ENCODE data around the gene TMEM272.

DNA sequence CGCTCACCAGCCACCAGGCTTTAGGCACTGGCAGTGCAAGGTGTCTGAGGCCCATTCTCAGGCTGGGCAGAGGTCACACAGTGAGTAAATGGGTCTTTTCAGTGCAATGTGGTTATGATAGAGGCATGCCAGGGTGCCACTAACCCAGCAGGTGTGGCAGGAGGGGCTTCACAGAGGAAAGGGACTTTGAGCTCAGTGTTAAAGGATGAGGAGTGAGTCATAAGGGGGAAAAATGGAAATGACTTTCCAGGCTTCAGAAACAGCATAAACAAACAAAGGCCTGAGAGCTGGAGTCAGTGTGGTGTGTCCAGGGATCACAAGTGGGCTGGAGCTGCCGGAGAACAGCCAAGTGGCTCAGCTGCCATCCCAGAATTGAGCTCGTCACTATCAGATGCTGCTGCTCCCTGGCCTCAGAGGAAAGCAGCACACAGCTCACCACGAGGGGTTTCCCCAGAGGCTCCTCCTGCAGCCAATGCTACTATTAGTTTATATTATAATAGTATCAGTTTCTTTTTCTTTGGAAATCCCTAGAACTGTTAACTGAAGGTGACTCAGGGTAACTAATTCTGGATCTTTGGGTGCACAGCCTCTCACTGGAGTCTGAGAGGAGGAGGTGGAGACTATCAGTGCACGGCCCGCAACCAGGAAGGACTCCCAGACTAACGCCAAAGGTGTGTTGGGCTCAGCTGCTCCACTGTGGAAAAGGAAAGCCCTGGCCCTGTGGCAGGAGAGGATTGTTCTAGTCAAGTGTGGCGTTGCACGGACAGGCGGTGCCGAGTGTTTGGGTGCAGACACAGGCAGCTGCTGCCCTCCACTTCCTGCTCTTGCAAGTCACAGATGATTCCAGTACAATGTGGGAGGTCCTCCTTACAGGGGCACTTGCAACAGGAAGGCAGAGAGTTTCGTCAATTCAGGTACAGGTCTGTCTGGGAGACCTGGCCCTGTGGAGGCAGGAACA lies 80.5 kb downstream of the TMEM272 start:
- TF ChIP-seq, protein P1, sequence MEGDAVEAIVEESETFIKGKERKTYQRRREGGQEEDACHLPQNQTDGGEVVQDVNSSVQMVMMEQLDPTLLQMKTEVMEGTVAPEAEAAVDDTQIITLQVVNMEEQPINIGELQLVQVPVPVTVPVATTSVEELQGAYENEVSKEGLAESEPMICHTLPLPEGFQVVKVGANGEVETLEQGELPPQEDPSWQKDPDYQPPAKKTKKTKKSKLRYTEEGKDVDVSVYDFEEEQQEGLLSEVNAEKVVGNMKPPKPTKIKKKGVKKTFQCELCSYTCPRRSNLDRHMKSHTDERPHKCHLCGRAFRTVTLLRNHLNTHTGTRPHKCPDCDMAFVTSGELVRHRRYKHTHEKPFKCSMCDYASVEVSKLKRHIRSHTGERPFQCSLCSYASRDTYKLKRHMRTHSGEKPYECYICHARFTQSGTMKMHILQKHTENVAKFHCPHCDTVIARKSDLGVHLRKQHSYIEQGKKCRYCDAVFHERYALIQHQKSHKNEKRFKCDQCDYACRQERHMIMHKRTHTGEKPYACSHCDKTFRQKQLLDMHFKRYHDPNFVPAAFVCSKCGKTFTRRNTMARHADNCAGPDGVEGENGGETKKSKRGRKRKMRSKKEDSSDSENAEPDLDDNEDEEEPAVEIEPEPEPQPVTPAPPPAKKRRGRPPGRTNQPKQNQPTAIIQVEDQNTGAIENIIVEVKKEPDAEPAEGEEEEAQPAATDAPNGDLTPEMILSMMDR (IDR thresholded peaks at IDR 0.05), result no peak
- peak in 1 of 2 donors; percentile 50 for TF ChIP-seq POLR2AphosphoS5 (IDR thresholded peaks at IDR 0.05)
- TF ChIP-seq POLR2A (IDR thresholded peaks at IDR 0.05), result no peak
- peak in 1 of 4 donors; percentile 25 for TF ChIP-seq EP300 (IDR thresholded peaks at IDR 0.05)
